IMR-90 (cell line): ENCODE measurements around the gene KL. TPM values are rescaled to one million over a fixed set of nuclear protein-coding genes. Genes with fewer than 3 reads are reported as not detected.

Experiments
- ATAC-seq: fragments of 200-7000 bp; cut with Tn5 transposase; 2 replicates; pipeline ENCODE4 v1.9.1; 2020; ENCODE audit warnings: low read depth, mild to moderate bottlenecking, moderate library complexity
- BruUV-seq: library from RNA; stranded (reverse); fragments of 400-500 nt; replicated peaks from 2 replicates; lab custom pipeline; 2021; lab: Mats Ljungman, UMichigan
- CTCF ChIA-PET: fragments of 300-600 bp; formaldehyde crosslinking; extraction: SDS; loops from one replicate; lab custom pipeline; 2021; ENCODE audit warnings: antibody characterized with exemption; lab: Yijun Ruan, JAX
- POLR2A ChIA-PET: fragments of 300-600 bp; sonication (Branson Sonifier 250); formaldehyde crosslinking; loops from one replicate; lab custom pipeline; 2022; ENCODE audit warnings: antibody characterized with exemption; ENCODE audit not compliant: unreplicated experiment; lab: Charles Lee
- DNase-seq: peaks from one replicate; pipeline ENCODE4 v3.0.0; 2013
- H2AFZ ChIP-seq: replicated peaks from 2 replicates; pipeline ENCODE3; 2013; ENCODE audit warnings: low read length, mild to moderate bottlenecking; ENCODE audit not compliant: poor library complexity
- H2AK5ac ChIP-seq: 2 replicates; pipeline ENCODE4 v1.6.1; 2013; ENCODE audit warnings: low read depth, low read length, inconsistent platforms
- H2AK9ac ChIP-seq: replicated peaks from 2 replicates; pipeline ENCODE3; 2013; ENCODE audit warnings: mild to moderate bottlenecking, low read depth, low read length, moderate library complexity; ENCODE audit not compliant: poor library complexity
- H2BK120ac ChIP-seq: 2 replicates; pipeline ENCODE4 v1.6.1; 2013; ENCODE audit warnings: low read depth, low read length, inconsistent platforms
- H2BK15ac ChIP-seq: 3 replicates; pipeline ENCODE4 v1.6.1; 2013; ENCODE audit warnings: low read depth, low read length, inconsistent platforms
- H2BK20ac ChIP-seq: 2 replicates; pipeline ENCODE4 v1.6.1; 2013; ENCODE audit warnings: low read depth, mild to moderate bottlenecking, inconsistent platforms, low read length, moderate library complexity
- H2BK5ac ChIP-seq: 2 replicates; pipeline ENCODE4 v1.6.1; 2013; ENCODE audit warnings: mild to moderate bottlenecking, low read depth, low read length, inconsistent platforms; ENCODE audit not compliant: poor library complexity, severe bottlenecking
- H3K14ac ChIP-seq: replicated peaks from 2 replicates; pipeline ENCODE4 v1.6.1; 2013; ENCODE audit warnings: low read depth, low read length, inconsistent platforms
- H3K18ac ChIP-seq: 2 replicates; pipeline ENCODE4 v1.6.1; 2013; ENCODE audit warnings: low read depth, low read length, control low read depth
- H3K23ac ChIP-seq: 2 replicates; pipeline ENCODE4 v1.6.1; 2013; ENCODE audit warnings: low read depth, low read length, inconsistent platforms
- H3K27ac ChIP-seq: 2 replicates; pipeline ENCODE4 v1.5.1; 2013; ENCODE audit warnings: mild to moderate bottlenecking, control low read depth, low read length; ENCODE audit not compliant: insufficient read depth
- H3K27me3 ChIP-seq: 2 replicates; pipeline ENCODE4 v1.6.1; 2013; ENCODE audit warnings: low read length; ENCODE audit not compliant: control insufficient read depth, insufficient read depth
- H3K36me3 ChIP-seq: 2 replicates; pipeline ENCODE4 v1.6.1; 2013; ENCODE audit warnings: low read length, mixed read lengths; ENCODE audit not compliant: control insufficient read depth, insufficient read depth
- H3K4ac ChIP-seq: 2 replicates; pipeline ENCODE4 v1.6.1; 2013; ENCODE audit warnings: low read depth, low read length, inconsistent platforms
- H3K4me1 ChIP-seq: 2 replicates; pipeline ENCODE4 v1.6.1; 2013; ENCODE audit warnings: low read length, mixed read lengths; ENCODE audit not compliant: control insufficient read depth, insufficient read depth
- H3K4me2 ChIP-seq: 2 replicates; pipeline ENCODE4 v1.6.1; 2013; ENCODE audit warnings: low read depth, mild to moderate bottlenecking, control low read depth, low read length, moderate library complexity
- H3K4me3 ChIP-seq: 2 replicates; pipeline ENCODE4 v1.5.1; 2013; ENCODE audit warnings: low read depth, mild to moderate bottlenecking, control low read depth, low read length, moderate library complexity; ENCODE audit not compliant: insufficient read depth
- H3K56ac ChIP-seq: 2 replicates; pipeline ENCODE4 v1.6.1; 2013; ENCODE audit warnings: low read length, inconsistent platforms; ENCODE audit not compliant: insufficient read depth; ENCODE audit errors: extremely low read depth
- H3K79me1 ChIP-seq, 2 experiments: 2 replicates each; pipeline ENCODE4 v1.6.1; 2013; ENCODE audit warnings: low read length in 2 of 2, inconsistent platforms in 1 of 2, low read depth in 1 of 2
- H3K9ac ChIP-seq: 2 replicates; pipeline ENCODE4 v1.6.1; 2013; ENCODE audit warnings: low read depth, low read length, control low read depth
- H3K9me1 ChIP-seq: 2 replicates; pipeline ENCODE4 v1.6.1; 2013; ENCODE audit warnings: low read length, inconsistent platforms; ENCODE audit not compliant: insufficient read depth
- H3K9me3 ChIP-seq: 2 replicates; pipeline ENCODE4 v1.6.1; 2013; ENCODE audit warnings: low read length; ENCODE audit not compliant: control insufficient read depth, insufficient read depth
- H4K20me1 ChIP-seq: 2 replicates; pipeline ENCODE4 v1.6.1; 2013; ENCODE audit warnings: low read length, inconsistent platforms; ENCODE audit not compliant: insufficient read depth
- H4K5ac ChIP-seq: 2 replicates; pipeline ENCODE4 v1.6.1; 2013; ENCODE audit warnings: mild to moderate bottlenecking, low read depth, low read length, control low read depth
- H4K8ac ChIP-seq, 2 experiments: 2 replicates each; pipeline ENCODE4 v1.6.1; 2013; ENCODE audit warnings: low read depth in 2 of 2, low read length in 2 of 2, control low read depth in 1 of 2, inconsistent platforms in 1 of 2
- H4K91ac ChIP-seq: 2 replicates; pipeline ENCODE4 v1.6.1; 2013; ENCODE audit warnings: low read depth, low read length, inconsistent platforms; ENCODE audit not compliant: insufficient read depth
- BHLHE40 ChIP-seq: fragments of 150-350 bp; IDR thresholded peaks from 2 replicates; pipeline ENCODE4 v1.6.1; 2016; ENCODE audit warnings: mild to moderate bottlenecking, low read depth, low read length
- CEBPB ChIP-seq: IDR thresholded peaks from 2 replicates; pipeline ENCODE4 v1.6.1; 2012; ENCODE audit warnings: low read depth, low read length, improper control_type of control experiment
- POLR2A ChIP-seq: IDR thresholded peaks from 2 replicates; pipeline ENCODE4 v1.6.1; 2012; ENCODE audit warnings: mild to moderate bottlenecking, low read depth, low read length
- RCOR1 ChIP-seq: IDR thresholded peaks from 2 replicates; pipeline ENCODE4 v1.6.1; 2012; ENCODE audit warnings: mild to moderate bottlenecking, low read length, improper control_type of control experiment; ENCODE audit not compliant: insufficient replicate concordance
- WGBS, 2 experiments: methylation state at CpG; one replicate each; pipeline versions ENCODE4 v1.1.5 to v1.1.7; 2013; ENCODE audit warnings: missing lambda C conversion rate in 2 of 2; ENCODE audit not compliant: insufficient read length in 1 of 2; ENCODE audit errors: extremely low coverage in 2 of 2; 5-methylcytosine and 5-hydroxymethylcytosine counted together
- dilution Hi-C: fragments of 300-500 bp; cut with HindIII; formaldehyde crosslinking; loops from one replicate; pipeline ENCODE4 v1.14.3; 2018; ENCODE audit warnings: low sequenced_read_pairs; ENCODE audit not compliant: unreplicated experiment
- in situ Hi-C: fragments of 300-500 bp; cut with MboI; formaldehyde crosslinking; loops from 3 replicates; pipeline ENCODE4 v1.14.3; 2019; ENCODE audit warnings: low sequenced_read_pairs, inconsistent platforms, mixed read lengths
- intact Hi-C: fragments of 100-400 bp; cut with micrococcal nuclease; formaldehyde crosslinking; loops from 2 replicates; pipeline ENCODE4 v1.10.0; 2022
- polyA plus RNA-seq, 3 experiments: library from polyadenylated mRNA; depleted of rRNA; stranded (reverse); fragments of >200 nt; gene quantifications; 2 replicates each; pipeline ENCODE4 v1.2.3, GENCODE V29; 2012; ENCODE audit warnings: low replicate concordance in 1 of 3
- total RNA-seq: library from RNA; depleted of rRNA; stranded (reverse); fragments of >200 nt; gene quantifications from 2 replicates; pipeline ENCODE4 v1.2.3, GENCODE V29; 2012

KL gene
- total and polyA plus RNA-seq, 2 of the 4 experiments (the other 2 are of a cell fraction) = not detected

GRCh38 chr13:33092073-33092987, 76.1 kb downstream of the KL start:
- H2BK15ac ChIP-seq = no peak overlapping the region
- ChIA-PET POLR2A (no interaction called here), CTCF (no interaction called here)
- dilution Hi-C loops = no loop called here
- H3K23ac ChIP-seq = no peak overlapping the region
- H4K8ac ChIP-seq = no peak overlapping the region
- H3K56ac ChIP-seq = no peak overlapping the region
- no peaks in the 10 kb centered on the region for H3K27me3 ChIP-seq
- H3K4me2 ChIP-seq = no peak overlapping the region
- no peaks in the 10 kb centered on the region for H3K4me1 ChIP-seq
- H2AK5ac ChIP-seq = no peak overlapping the region
- no peaks in the 10 kb centered on the region for H3K9me3 ChIP-seq
- WGBS, 2 experiments = no CpG with 5 or more reads among the region's 11 CpGs
- no peak overlapping the region for H4K5ac ChIP-seq
- intact Hi-C loops = no loop called here
- no peak overlapping the region for H2AK9ac ChIP-seq
- no peaks in the 10 kb centered on the region for H3K79me1 ChIP-seq
- no peak overlapping the region for H2AFZ ChIP-seq
- H4K20me1 ChIP-seq = no peaks in the 10 kb centered on the region
- no peak overlapping the region for H4K91ac ChIP-seq
- in situ Hi-C loops = no loop called here
- no peak overlapping the region for H3K4ac ChIP-seq
- ATAC-seq = no peak
- TF ChIP-seq RCOR1 = no peak
- TF ChIP-seq POLR2A = no peak
- TF ChIP-seq CEBPB = no peak
- TF ChIP-seq BHLHE40 = no peak
- no TSS peak for BruUV-seq
- H3K9me1 ChIP-seq = no peaks in the 10 kb centered on the region
- H3K4me3 ChIP-seq = no peak overlapping the region
- H2BK5ac ChIP-seq = no peak overlapping the region
- no peak overlapping the region for H2BK20ac ChIP-seq
- H3K27ac ChIP-seq = no peak overlapping the region
- no peak for DNase-seq
- no peak overlapping the region for H2BK120ac ChIP-seq
- H3K9ac ChIP-seq = no peak overlapping the region
- H3K14ac ChIP-seq = no peak overlapping the region
- H3K36me3 ChIP-seq = no peaks in the 10 kb centered on the region
- no peak overlapping the region for H3K18ac ChIP-seq
